ENCODE measurements around the gene ONECUT2. TPM values are rescaled to one million over a fixed set of nuclear protein-coding genes. Genes with fewer than 3 reads are reported as not detected.
A peak's percentile ranks its signal among the peaks of the same experiment; 100 is the strongest.

The ONECUT2 gene
- total RNA-seq, 2 donors from 2014 or later = 1.9 to 3.6 TPM

DNA sequence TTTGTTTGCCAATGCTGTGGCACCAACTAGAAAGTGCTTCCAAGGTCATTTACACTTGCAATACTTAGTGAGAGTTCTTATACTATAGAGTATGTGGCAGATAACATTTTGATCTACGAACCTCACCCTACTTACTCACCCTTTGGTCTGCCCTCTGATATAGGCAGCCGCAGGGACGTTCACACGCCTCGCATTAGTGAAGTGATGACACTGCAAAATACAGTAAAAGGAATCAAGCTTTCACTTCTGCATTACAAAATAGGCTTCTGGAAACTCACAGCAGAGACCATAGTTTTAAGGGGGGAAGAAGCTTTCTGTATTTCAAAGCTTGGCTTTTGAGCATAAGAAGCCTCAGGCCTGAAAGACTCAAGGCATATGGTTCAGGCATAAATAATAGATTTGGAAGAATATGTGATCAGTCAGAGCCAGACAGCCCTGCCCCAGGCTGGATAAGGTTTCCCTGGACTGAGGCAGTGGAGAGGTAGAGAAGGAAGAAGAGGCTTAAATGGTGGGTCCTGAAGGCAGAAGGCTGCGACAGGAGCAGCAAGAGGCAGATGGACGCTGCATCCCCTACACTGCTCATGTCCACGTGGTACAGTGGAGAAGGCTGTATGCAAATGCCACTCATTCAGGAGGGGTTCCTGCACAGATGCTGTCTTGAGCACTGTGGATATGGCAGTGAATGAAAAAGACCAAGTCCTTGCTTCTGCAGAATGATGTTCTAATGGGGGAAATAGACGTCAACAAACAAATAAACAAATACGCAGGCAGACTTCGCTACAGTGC, 88.2 kb downstream of the ONECUT2 start:
- Histone ChIP-seq H3K9me3 (ENCODE audit: control insufficient read depth, low read length) (peaks cover 8% of the 10 kb centered on the region), H3K27me3 (ENCODE audit: control insufficient read depth, insufficient read depth, low read length, poor library complexity, severe bottlenecking) (no peaks in the 10 kb centered on the region), H3K27ac (ENCODE audit: low read depth, low read length) (no peak overlapping the region), H3K4me1 (ENCODE audit: control insufficient read depth, insufficient read depth, low read length) (no peaks in the 10 kb centered on the region), H3K36me3 (ENCODE audit: control insufficient read depth, insufficient read depth, low read length) (no peaks in the 10 kb centered on the region), H3K9ac (ENCODE audit: extremely low read depth, low read length, poor library complexity, severe bottlenecking) (no peak overlapping the region), H3K4me3 (ENCODE audit: low read length) (no peak overlapping the region)
- Mint-ChIP-seq H3K4me3 (no peak overlapping the region), H3K4me1 (peaks cover 3% of the 10 kb centered on the region), H3K9me3 (peaks cover 9% of the 10 kb centered on the region), H3K27me3 (ENCODE audit: insufficient read depth) (peaks cover 4% of the 10 kb centered on the region), H3K27ac (no peak overlapping the region), H3K36me3 (ENCODE audit: low read depth) (no peaks in the 10 kb centered on the region)
- 90 to 93% methylated on average over 6 to 11 of the region's 11 CpGs for WGBS, 2 experiments (ENCODE audit: insufficient coverage in 1 of 2, insufficient read length in 1 of 2)
- TF ChIP-seq, protein P1, sequence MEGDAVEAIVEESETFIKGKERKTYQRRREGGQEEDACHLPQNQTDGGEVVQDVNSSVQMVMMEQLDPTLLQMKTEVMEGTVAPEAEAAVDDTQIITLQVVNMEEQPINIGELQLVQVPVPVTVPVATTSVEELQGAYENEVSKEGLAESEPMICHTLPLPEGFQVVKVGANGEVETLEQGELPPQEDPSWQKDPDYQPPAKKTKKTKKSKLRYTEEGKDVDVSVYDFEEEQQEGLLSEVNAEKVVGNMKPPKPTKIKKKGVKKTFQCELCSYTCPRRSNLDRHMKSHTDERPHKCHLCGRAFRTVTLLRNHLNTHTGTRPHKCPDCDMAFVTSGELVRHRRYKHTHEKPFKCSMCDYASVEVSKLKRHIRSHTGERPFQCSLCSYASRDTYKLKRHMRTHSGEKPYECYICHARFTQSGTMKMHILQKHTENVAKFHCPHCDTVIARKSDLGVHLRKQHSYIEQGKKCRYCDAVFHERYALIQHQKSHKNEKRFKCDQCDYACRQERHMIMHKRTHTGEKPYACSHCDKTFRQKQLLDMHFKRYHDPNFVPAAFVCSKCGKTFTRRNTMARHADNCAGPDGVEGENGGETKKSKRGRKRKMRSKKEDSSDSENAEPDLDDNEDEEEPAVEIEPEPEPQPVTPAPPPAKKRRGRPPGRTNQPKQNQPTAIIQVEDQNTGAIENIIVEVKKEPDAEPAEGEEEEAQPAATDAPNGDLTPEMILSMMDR (conservative IDR thresholded peaks at IDR 0.05) = no peak
- DNase-seq = peak; percentile 17

DNA sequence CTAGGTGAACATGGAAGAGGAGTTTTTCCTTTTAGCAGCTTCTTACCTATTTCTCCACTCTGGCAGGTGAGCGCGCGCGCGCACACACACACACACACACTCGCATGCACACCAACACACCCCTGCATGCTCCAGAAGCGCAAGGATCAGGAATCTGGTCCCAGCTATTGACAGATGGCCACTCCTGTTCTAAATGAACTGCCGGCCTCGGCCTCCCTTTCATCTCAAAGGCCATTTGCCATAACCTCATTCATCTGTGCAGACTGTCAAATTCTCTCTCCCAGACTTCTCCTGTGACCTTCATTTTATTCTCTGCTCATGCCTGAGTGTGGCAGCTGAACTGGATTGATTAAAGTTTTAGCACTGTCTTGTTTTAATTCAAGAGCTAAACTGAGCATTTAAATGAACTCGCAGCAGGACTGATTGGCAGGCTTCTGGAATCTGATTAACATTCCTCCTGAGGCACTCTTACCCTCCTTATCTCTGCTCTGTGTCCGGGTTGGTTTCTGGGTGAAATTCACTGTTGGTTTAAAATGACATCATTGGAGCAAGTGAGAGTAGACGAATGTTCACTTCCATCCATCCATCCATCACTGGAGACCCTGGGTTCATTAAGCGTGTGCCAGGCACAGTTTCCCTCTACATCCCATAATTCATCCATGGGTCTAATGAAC, 92.5 kb downstream of the ONECUT2 start:
- H3K9me3 ChIP-seq (ENCODE audit: control insufficient read depth, low read length) = peaks cover 8% of the 10 kb centered on the region
- no peak overlapping the region for H3K9ac ChIP-seq (ENCODE audit: extremely low read depth, low read length, poor library complexity, severe bottlenecking)
- Mint-ChIP-seq H3K4me1 (peaks cover 4% of the 10 kb centered on the region), H3K9me3 (peaks cover 9% of the 10 kb centered on the region), H3K4me3 (no peak overlapping the region), H3K27me3 (ENCODE audit: insufficient read depth) (peaks cover 4% of the 10 kb centered on the region), H3K27ac (no peak overlapping the region), H3K36me3 (ENCODE audit: low read depth) (no peaks in the 10 kb centered on the region)
- H3K4me3 ChIP-seq (ENCODE audit: low read length) = no peak overlapping the region
- H3K27ac ChIP-seq (ENCODE audit: low read depth, low read length) = no peak overlapping the region
- H3K4me1 ChIP-seq (ENCODE audit: control insufficient read depth, insufficient read depth, low read length) = no peaks in the 10 kb centered on the region
- H3K27me3 ChIP-seq (ENCODE audit: control insufficient read depth, insufficient read depth, low read length, poor library complexity, severe bottlenecking) = no peaks in the 10 kb centered on the region
- H3K36me3 ChIP-seq (ENCODE audit: control insufficient read depth, insufficient read depth, low read length) = no peaks in the 10 kb centered on the region
- TF ChIP-seq, protein P1 (conservative IDR thresholded peaks at IDR 0.05) = no peak
- WGBS, 2 experiments (ENCODE audit: insufficient coverage in 1 of 2, insufficient read length in 1 of 2) = 78 to 80% methylated on average over 10 to 13 of the region's 13 CpGs
- no peak for DNase-seq

DNA sequence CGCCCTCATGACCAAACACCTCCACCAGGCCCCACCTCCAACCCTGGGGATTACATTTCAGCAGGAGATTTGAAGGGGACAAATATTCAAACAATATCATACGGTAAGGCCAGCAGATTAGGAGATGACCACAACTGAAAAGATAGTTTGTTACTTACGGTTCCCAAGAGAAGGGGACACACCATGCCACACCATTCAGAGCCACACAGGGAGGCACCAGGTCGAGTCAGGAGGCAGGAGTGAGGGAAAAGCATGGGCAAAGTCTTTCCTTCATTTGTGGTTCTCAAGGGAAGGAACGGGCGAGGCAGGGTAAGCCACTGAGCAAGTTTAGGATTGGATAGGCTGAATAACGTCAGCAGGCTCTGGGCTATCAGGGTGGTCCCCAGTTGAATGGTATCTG, 94.0 kb downstream of the ONECUT2 start:
- no peaks in the 10 kb centered on the region for H3K36me3 ChIP-seq (ENCODE audit: control insufficient read depth, insufficient read depth, low read length)
- no peak overlapping the region for H3K4me3 ChIP-seq (ENCODE audit: low read length)
- Mint-ChIP-seq H3K27ac (no peak overlapping the region), H3K4me3 (no peak overlapping the region), H3K36me3 (ENCODE audit: low read depth) (no peaks in the 10 kb centered on the region), H3K27me3 (ENCODE audit: insufficient read depth) (peaks cover 4% of the 10 kb centered on the region), H3K4me1 (peaks cover 18% of the 10 kb centered on the region), H3K9me3 (peaks cover 9% of the 10 kb centered on the region)
- TF ChIP-seq, protein P1 (conservative IDR thresholded peaks at IDR 0.05) = no peak
- H3K9ac ChIP-seq (ENCODE audit: extremely low read depth, low read length, poor library complexity, severe bottlenecking) = no peak overlapping the region
- 90 to 93% methylated on average over 6 to 7 of the region's 7 CpGs for whole genome bisulfite sequencing, 2 experiments (ENCODE audit: insufficient coverage in 1 of 2, insufficient read length in 1 of 2)
- peaks cover 8% of the 10 kb centered on the region for H3K9me3 ChIP-seq (ENCODE audit: control insufficient read depth, low read length)
- H3K4me1 ChIP-seq (ENCODE audit: control insufficient read depth, insufficient read depth, low read length) = peaks cover 8% of the 10 kb centered on the region
- no peak overlapping the region for H3K27ac ChIP-seq (ENCODE audit: low read depth, low read length)
- no peak for DNase-seq
- H3K27me3 ChIP-seq (ENCODE audit: control insufficient read depth, insufficient read depth, low read length, poor library complexity, severe bottlenecking) = no peaks in the 10 kb centered on the region

All from endodermal cell (in vitro differentiated cells).